T follicular helper cell (primary cell): Measurements from ENCODE around the gene WDR37.

Source experiments
- DNase-seq: peaks from one replicate; pipeline ENCODE4 v3.0.0-alpha.2; 2020; ENCODE audit warnings: low read depth

The WDR37 gene

DNA sequence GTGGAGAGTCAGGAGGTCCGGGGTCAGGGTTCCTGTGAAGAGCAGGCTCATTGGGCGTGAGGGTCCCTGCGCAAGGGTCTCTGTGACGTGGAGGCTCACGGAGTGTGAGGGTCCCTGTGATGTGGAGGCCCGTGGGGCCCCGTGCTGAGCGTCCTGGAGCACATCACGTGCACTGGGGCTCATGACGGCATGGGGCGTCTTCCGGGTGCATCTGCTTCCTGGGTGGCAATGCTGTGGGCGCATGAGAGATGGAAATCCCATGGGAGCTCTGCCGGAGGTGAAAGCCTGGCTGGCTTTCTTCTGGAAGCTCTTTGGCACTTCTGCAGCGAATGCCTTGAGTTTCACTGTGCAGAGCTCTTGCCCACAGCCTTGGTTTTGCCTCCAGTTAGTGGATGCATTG, 71.4 kb downstream of the WDR37 start:
- DNase-seq, result no peak

DNA sequence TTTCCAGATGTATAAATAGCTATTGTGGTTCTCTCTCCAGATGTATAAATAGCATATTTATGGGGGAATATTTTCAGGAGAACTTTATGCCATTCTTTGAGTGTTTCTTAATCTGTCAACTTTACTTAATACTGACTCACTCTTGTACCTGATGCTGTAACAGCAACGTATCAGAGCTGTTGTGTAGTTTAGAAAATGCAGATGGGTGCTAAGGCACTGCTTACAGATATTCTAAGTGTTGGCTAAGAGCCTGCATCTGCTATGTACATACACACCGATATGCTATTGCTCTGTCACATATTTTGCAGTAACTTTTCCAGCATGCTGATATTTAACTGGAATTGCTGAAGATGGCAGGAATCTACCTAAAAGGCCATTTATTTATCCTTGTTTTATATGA, 71.9 kb downstream of the WDR37 start:
- no peak for DNase-seq

DNA sequence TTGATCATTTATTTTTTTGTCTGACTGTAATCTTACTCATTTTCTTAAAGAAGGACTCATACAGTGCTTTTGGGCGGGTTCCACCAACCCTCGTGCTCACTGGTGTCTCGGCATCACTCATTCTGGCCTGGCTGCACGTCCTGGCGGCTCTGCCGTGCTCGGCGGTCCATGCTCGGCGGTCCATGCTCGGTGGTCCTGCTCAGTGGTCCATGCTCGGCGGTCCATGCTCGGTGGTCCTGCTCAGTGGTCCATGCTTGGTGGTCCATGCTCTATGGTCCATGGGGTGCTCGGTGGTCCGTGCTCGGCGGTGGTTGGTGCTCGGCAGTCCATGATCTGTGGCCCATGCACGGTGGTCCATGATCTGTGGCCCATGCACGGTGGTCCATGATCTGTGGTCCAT, 72.5 kb downstream of the WDR37 start:
- DNase-seq, result no peak

DNA sequence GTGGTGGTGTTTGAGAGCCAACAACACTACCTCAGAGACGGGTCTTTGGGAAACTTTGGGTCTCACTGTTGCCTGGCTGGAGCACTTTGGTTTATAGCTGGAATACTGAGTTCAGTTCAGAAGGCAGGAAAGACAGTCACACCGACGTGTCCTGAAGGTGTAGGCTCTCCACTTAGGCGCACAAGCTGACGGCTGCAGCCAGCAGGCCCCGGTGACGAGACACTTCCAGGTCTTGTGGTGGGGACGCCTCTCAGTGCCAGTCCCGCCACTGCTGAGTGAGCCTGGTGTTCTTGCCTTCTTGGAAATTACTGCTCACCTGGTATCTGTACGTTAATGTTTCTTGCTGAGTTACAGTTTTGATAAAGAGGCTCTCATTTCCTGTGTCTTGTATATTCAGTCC, 74.0 kb downstream of the WDR37 start:
- no peak for DNase-seq

DNA sequence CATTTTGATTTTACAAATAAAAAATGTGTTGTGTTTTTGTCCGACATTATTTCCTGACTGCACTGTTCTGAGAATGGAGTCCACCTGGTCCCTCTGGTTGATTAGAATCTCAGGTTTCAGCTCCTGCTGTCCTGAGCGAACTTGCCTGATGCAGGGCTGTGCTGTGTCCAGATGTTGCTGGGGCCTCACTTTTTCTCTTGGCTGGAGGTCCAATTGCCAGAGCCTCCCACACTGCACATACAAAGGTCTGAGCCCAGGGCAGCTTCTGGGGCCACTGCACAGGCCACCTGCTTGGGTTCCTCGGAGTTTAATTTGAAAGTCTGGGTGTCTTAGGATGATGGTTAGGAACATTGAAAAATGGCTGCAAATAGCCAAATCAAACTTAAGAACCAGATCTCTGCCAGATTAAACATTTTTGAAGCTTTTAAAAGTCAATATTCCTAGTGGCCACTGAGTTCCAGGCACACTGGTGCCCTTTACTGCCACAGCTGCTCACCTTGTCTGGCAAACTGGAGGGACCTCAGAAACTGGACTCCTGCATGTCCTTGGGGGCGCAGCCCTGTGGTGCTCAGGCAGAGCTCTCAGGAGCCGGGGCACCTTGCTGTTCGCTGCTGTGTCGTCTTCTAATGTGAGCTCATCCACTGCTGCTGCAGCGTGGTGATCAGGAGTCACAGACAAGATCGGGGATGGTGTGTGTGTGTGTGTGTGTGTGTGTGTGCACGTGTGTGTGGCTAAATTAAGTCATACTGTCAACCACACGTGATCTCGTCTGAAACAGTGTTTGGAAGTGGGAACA, 75.0 kb downstream of the WDR37 start:
- DNase-seq, result no peak

DNA sequence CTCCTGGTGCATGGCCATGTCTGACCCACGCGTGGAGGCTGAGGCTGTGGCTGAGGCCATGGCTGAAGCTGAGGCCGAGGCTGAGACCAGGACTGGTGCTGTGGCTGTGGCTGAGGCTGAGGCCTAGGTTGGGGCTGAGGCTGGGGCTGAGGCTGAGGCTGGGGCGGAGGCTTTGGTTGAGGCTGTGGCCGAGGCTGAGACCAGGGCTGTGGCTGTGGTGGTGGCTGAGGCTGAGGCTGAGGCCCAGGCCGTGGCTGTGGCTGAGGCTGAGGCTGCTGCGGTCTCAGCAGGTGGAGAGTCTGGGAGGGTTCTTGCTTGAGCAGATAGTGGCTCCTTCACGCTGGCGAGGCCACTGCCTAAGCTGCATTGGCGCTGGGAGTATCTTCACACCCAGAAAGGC, 76.4 kb downstream of the WDR37 start:
- no peak for DNase-seq

DNA sequence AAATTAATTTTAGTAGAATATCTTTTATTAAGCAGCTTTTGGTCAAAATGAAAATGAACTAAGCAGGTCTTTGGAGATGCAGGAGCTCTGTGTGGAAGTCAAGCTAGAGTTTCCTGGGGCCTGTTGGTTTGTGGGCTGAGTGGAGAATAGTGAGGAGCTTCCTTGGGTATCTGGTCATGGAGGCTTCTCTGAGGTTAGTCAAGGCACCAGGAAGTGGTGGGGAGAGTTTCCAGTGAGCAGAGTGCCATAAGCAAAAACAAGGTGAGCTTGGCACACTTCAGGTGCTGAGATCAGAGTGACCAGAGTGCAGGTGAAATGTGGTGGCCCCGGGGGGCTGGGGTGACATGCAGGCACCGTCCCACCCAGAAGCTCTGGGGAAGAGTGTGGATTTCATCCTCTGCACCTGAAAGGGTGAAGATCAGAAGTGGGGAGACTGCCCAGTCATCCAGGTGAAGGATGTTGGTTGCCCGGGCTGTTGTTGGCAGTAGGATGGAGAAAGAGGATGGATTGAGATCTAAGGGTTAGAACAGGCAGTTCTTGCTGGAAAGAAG, 77.4 kb downstream of the WDR37 start:
- DNase-seq, result no peak

DNA sequence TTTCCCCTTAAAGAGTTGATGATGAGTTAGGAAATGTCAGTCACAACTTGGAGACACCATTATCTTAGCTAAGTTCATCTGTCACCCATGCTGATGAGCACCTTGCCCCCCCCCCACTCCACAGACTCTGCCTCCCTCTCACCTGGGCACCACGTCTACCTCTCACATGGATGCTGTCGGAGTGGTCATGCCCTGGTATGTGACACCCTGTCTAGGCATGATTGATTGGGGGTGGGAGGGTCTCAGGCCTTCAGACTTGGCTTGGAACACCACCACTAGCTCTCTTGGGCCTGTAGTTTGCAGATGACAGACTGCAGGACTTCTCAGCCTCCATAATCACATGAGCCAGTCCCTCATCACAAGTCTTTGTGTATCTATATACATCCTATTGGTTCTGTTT, 78.0 kb downstream of the WDR37 start:
- no peak for DNase-seq

DNA sequence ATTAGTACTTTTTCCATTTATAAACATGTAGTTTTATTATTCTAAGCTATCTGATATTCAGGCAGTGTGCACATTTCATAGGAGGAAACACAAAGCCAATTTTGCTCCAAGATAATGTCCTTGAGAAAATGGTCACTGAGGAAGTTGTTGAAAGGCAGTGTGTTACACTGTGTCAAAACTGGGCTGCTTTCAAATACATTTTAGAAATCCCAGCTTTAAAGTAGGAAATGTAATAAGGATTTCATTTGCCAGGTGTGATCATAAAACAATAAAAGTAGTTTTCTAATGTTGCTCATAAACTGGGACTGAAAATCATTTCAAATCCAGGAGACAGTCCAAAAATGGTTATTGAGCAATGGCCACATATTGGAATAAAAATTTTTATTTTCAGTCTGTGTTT, 80.1 kb downstream of the WDR37 start:
- DNase-seq, result no peak

DNA sequence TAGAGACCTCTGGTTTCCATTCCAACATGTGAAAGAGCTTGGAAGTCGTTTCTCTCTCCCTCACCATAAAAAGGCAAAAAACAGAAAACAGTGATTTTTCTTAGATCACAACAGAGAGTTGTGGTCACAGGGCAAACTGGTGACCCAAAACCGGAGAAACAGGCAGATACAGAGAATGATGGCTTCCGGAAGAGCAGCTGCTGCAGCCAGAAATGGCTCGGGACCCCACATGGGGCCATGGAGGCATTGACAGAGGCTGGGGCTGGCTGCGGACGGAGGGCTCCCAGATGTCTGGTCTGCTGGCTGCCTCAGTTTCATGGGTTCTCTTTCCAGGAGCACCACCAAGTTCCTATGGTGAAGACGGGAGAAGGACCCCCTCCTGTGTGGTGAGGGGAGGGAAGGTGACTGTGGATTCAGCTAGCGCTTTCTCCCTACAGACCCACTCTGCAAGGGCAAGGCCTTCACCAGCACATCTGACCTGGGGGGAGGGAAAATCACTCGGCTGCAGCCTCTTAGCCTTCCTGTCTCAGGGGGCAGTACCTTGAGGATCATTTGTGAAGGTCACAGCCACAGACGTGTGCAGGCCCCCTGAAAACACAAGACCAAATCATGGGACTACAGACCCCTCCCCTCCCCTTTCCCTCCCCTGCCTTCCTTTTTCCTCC, 81.4 kb downstream of the WDR37 start:
- DNase-seq, result no peak

DNA sequence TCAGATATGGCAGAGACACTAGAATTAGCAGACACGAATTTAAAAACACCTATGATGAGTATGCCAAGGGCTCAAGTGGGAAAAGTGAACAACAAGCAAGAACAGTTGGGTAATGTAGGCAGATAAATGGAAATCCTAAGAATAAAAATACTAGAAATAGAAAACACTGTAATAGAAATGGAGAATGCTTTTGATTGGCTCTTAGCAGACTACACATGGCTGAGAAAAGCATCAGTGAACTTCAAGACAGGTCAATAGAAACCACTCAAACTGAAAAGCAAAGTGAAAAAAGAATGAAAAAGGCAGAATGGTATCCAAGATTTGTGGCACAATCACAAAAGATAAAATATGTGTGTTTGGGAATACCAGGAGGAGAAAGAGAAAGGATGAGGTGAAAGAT, 82.3 kb downstream of the WDR37 start:
- DNase-seq, result no peak

DNA sequence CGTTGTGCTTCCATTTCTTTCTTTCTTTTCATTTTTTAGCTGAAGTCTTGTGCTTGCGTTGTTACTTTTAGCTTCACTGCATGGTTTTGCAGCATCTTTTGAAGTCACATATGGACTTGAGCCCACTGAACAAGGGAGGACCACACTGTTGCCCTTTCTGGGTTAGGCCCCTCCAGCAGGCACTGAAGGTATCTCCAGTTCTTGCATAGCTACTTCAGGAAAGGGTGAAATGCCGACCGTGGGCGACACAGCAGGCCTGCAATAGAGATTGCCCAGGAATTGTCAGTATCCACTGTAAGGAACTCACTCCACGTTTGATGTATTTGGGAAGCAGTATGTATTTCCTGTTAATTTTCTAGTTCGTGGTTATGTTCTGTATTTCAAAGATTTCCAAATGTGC, 85.1 kb downstream of the WDR37 start:
- no peak for DNase-seq

DNA sequence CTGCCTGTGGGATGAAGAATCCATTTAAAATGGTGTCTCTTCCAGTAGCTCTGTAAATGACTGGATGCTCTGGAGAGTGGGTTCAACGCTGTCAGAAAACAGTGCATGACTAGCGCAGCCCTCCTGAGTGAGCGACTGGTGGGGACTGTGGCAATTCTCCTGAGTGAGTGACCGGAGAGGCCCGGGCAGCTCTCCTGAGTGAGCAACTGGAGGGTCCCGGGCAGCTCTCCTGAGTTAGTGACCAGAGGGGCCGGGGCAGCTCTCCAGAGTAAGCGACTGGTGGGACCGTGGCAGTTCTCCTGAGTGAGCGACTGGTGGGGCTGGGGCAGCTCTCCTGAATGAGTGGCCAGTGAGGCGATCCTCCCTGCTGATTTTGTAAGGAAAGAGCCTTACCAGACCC, 85.5 kb downstream of the WDR37 start:
- no peak for DNase-seq

DNA sequence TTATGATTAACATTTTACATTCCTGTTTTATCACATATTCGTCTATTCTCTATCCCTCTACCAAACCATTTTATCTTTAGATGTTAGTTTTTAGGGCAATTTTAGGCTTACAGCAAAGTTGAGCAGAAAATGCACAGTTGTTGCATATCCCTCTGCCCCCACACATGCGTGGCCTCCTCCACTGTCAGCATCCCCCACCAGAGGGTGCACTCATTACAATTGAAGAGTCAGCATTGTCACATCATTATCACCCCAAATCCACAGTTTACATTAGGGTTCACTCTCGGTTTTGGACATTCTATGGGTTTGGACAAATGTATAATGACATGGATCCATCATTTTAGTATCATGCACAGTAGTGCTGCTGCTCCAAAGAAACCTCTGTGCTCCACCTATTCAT, 86.4 kb downstream of the WDR37 start:
- no peak for DNase-seq

DNA sequence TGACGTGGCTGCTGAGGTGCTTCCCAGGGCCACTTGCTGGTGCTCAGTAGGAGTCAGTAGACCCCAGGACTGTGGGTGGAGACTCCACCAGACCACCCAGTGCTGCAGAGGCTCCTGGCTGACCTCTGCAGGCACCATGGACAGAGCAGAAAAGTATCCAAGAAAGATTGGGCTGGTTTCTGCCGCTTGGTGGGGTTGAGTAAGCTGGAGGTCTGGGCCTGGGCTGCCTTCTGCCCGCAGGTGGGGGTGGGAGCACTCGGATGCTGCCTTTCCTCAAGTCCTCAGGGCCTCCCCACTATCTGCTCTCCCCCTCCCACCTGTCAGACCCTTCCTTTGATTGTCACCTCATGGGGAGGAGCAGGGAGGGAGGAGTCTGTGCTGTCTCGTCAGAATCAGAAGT, 91.6 kb downstream of the WDR37 start:
- no peak for DNase-seq

DNA sequence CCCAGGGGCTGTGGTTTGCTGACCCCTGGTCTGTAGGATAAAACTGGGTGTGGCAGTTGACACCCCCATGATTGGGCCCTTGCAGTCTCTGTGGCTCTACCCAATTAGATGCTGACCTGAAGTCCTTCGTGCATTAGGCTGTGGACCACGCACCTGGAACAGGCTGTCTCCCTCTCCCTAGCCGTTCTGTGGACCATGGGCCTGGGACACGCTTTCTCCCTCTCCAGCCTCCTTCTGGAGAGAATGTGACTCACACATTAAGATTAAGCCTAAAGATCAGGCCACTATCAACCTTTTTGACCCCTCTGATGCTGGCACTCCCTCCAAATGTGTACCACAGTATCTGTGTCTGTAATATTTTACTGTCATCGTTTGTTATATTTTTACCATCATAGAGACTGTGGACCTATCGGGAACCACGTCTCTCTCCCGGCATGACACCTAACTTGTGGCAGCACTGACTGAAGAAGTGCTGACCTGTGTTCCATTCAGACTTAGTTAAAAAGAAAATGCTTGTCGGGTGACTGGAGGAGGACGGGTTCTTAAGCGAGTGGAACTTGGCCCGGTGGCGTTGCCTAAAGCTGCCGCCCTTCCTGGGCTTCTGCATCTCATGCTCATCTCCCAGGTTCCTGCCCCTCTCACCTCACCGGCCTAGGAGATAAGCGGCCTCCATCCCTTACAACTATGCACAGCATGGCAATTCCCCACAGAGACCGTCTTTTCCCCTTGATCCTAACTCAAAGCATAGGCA, 92.8 kb downstream of the WDR37 start:
- DNase-seq, result no peak

DNA sequence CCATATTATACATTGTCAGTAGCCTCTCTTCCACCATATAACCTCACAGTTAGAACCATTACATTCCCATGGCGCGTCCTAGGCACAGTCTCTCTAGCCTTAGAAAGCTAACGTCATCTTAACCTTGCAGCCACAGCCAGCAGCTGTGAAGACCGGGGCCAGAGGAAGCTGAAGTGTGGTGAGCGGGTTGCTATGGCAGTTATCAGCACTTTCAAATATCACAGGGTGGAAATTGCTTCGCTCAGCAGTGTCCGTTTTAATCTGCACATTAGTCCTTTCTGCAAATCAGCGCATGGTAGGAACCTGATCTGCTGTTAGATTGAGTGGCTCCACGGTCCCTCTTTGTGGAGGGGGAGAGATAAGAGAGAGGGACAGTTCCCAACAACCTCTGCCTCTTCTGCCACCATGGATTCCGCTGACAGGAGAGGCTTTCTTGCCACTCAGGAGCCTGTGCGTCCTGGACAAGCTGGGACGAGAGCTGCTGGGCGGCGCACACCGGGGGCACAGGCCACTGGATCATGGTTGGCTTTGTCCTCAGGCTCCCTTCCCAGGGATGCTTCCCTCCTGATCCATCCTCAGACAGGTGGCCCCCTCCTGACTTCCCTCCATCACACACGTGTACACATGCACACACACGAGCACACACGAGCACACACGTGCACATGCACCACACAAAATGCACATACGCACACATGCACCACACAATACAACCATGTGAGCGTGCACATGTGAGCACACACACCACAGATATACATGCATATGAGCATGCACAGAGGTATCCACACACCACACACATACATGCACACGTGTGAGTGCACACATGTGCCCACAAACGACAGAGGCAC, 93.8 kb downstream of the WDR37 start:
- no peak for DNase-seq

DNA sequence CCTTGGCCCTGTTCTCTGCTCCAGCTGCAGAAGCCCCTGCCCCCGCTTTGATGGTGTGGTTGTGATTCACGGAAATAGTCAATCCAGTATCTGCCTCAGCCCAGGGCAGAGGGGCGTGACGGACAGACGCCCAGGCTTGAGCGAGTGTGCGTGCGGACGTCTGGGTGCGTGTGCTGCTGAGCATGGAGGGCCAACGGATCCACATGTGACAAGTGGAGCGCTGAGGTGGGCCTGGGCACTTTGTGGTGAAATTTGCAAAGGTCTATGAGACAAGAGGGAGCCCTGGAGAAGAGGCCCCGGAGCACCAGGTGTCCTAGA, 94.4 kb downstream of the WDR37 start:
- DNase-seq, result no peak

DNA sequence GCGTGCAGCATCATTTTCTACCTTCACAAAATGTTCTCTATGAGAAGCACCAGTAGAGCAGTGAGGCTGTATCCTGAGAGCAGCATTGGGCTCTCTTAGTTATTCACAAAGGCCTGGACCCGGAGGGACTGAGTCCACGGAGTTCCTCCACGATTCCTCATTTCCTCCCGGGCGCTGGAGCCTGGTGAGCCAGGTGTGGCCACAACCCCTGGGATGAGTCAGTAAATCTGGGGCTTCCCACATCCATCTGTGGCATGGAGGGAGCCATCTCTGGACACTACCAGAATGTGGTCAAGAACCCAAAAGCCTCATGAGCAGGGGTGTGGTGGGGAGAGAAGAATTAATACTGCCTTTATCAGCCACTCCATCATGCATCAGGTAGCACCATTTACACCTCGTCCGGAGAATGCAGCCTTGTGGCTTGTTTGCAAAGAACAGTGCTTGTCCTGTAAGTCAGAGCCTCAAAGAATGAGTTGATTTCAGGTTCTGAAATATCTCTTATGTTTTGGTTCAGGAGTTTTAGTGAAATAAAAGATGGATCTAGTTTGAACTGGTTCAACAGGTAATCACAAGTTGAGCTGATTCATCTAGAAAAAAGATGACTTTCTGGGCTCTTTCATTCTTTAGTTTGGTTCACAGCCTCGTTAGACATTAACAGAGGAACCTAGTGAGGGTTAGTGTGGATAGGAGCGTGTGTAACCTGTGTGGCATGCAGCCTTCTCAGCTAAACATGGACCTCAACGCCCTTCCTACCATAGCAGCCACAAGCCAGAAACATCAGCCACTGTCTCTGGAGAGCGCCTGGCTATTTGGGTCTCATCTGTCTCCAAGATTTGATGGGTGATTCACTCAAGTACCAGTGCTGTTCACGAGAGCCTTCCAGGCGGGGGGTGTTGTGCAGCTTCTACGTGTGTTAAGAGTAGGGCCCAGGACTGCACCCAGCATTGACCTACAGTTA, 95.2 kb downstream of the WDR37 start:
- DNase-seq, result no peak

DNA sequence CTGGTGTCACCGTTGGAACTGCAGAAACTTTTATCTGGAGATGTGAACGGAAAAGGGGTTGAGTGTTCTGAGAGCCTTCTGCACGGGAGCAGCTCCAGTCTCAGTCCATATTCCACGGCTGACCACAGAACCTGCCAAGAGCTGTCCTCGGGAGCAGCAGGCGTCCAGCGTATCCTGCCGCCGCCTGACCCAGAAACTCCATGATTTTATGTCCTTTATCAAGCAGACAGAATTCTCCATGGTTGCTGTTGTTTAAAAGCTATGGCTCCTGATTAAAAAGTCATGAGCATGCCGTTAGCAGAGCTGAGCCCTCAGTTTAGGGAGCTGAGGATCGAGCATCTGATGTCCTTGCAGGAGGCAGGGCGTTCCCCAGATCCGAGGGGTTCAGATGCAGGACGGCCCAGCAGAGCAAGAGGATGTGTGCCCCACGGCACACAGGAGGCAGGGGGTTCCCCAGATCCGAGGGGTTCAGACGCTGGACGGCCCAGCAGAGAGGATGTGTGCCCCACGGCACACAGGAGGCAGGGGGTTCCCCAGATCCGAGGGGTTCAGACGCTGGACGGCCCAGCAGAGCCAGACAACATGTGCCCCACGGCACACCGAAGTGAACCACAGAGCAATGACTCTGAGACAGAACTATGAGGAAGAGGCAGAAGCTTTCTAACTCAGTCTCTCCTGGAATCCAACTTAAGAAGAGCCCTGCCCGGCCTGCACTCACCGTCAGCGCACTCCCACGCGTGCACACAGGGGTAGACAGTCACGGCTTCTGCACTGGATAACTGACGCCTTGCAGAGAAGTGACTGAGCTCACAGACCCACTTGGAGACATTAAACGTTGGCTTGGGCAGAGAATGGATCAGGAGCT, 96.4 kb downstream of the WDR37 start:
- no peak for DNase-seq
